GM13976 (cell line): ENCODE data around the gene RHBDL1.

Experiments used
- DNase-seq: peaks from one replicate; pipeline ENCODE4 v3.0.0; 2012; ENCODE audit warnings: low spot score
- in situ Hi-C: fragments of 300-500 bp; cut with MboI; formaldehyde crosslinking; loops from one replicate; pipeline ENCODE4 v1.12.0; 2022; ENCODE audit warnings: low sequenced_read_pairs, mixed read lengths, inconsistent platforms; ENCODE audit not compliant: unreplicated experiment
- TF ChIP-seq, protein P1 (sequence below): IDR thresholded peaks from 2 replicates; pipeline ENCODE4 v1.5.1; 2012; ENCODE audit warnings: borderline replicate concordance, mild to moderate bottlenecking; ENCODE audit not compliant: insufficient read depth; ENCODE audit errors: extremely low read depth, missing control alignments, control extremely low read depth

RHBDL1 gene

DNA sequence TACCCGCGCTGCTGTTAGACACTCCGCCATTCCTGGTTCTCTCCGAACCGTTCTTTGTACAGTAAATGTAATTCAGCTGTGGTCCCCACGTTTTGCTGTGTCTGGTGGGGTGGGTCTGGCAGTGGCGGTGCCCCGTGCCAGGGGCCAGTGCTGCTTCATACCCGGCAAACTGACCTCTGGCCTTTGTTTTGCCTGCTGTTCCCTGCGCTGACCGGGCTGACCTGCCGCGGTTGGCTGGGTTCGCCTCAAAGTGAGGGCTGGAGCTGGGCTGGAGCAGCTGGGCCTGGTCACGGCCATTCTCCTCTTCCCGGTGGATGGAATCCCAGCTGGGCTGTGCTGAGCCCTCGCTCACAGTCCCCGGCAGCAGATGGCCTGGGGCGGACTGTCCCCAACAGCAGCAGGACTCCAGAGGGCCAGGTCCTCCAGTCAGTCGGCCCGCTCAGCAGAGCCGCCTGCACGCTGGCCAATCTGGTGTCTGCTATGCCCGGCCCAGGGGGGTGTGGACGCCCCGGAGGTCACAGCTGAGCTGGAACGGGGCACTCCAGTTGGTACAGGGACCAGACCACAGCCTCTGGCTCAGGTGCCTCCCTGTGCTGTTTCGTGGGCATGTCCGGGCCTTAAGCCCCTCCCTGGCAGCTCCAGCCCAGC lies 46.2 kb upstream of the RHBDL1 start:
- no peak for DNase-seq
- TF ChIP-seq, protein P1, sequence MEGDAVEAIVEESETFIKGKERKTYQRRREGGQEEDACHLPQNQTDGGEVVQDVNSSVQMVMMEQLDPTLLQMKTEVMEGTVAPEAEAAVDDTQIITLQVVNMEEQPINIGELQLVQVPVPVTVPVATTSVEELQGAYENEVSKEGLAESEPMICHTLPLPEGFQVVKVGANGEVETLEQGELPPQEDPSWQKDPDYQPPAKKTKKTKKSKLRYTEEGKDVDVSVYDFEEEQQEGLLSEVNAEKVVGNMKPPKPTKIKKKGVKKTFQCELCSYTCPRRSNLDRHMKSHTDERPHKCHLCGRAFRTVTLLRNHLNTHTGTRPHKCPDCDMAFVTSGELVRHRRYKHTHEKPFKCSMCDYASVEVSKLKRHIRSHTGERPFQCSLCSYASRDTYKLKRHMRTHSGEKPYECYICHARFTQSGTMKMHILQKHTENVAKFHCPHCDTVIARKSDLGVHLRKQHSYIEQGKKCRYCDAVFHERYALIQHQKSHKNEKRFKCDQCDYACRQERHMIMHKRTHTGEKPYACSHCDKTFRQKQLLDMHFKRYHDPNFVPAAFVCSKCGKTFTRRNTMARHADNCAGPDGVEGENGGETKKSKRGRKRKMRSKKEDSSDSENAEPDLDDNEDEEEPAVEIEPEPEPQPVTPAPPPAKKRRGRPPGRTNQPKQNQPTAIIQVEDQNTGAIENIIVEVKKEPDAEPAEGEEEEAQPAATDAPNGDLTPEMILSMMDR = no peak
- in situ Hi-C loops = no loop called here

DNA sequence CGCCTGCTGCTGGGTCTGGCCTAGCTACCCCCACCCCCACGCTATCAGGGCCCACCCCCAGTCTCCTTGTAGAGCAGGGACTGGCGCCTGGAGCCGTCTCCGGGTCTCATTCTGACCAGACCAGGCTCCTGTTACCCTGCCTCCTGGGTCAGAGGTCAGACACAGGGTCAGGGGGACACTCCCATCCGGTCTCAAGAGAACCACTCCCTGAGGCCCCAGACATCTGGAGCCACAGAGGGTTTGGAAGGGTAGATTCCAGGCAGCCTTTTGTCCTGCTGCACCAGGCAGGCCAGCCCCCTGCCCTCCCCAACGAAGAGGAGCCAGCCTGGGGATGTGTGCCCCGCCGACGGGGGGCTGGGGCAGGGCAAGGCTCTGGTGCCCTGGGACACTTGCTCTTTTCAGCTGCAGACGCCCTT lies 45.6 kb upstream of the RHBDL1 start:
- TF ChIP-seq, protein P1 = no peak
- DNase-seq = no peak
- in situ Hi-C loops = no loop called here

DNA sequence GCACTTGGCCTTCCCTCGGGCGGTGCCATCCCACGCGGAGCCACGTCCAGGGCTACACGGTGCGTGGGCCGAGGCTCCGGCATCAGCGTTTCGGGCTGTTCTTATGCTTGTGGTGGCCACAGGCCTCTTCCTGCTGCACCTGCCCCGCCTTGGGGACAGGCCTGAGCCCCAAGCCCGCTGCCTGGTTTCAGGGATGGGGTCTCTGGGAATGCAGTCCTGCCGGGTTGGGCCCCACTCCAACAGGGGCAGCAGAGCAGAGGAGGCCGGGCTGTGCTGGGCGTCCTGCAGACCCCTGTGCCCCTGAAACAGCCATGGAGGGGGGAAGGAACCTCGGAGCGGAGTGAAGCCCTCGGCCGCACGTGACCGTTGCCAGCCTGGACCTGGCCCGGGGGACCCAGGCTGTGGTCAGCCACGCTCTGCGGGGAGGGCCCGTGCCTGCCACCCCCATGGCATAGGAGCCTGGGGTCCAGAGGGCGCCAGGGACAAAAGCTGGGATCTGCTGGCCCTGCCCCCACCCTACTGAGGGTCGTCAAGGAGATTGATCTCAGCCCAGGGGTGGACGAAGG lies 45.1 kb upstream of the RHBDL1 start:
- TF ChIP-seq, protein P1 = no peak
- in situ Hi-C loops = no loop called here
- DNase-seq = no peak

DNA sequence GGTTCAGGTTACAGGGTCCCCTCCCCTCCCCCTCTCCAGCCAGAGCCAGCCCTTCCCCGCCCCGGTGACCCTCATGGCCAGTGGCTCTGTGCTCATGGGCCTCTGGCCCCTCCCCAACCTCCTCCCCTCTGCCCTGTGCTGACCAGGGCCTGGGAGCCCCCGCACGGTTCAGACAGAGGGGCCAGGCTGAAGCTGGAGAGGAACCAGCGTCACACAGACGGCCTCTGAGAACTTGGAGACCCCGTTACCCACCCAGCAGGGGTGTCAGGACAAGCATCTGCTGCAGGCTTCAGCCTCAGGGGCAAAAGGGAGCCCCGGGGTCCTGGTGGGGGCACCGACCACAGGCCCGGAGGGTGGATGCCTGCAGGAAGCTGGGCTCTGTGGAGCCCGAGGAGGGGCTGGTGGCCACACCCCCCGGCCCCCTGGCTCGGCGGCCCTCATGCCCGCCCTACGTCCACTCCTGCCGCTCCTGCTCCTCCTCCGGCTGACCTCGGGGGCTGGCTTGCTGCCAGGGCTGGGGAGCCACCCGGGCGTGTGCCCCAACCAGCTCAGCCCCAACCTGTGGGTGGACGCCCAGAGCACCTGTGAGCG lies 44.6 kb upstream of the RHBDL1 start, which contains the start of gene WFIKKN1:
Gene WFIKKN1, plus strand, starts transcription at position 171 of the 591 bp plus-strand sequence. Its CDS starts 269 bp downstream, at position 440.
- TF ChIP-seq, protein P1 = no peak
- in situ Hi-C loops = no loop called here
- DNase-seq = no peak

DNA sequence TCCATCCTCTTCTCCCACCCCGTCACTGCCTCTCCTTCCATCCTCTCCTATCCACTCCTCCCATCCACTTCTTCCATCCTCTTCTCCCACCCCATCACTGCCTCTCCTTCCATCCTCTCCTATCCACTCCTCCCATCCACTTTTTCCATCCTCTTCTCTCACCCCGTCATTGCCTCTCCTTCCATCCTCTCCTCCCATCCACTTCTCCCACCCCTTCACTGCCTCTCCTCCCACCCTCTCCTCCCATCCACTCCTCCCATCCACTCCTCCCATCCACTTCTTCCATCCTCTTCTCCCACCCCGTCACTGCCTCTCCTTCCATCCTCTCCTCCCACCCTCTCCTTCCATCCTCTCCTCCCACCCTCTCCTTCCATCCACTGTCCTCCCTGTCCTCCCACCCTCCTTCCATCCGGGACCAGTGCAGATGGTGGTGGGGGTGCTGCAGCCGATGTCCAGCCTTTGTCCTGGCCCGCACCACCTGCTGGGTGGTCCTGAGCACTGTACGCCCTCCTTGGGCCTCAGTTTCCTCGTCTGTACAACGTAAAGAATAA lies 43.6 kb upstream of the RHBDL1 start:
- TF ChIP-seq, protein P1 = no peak

DNA sequence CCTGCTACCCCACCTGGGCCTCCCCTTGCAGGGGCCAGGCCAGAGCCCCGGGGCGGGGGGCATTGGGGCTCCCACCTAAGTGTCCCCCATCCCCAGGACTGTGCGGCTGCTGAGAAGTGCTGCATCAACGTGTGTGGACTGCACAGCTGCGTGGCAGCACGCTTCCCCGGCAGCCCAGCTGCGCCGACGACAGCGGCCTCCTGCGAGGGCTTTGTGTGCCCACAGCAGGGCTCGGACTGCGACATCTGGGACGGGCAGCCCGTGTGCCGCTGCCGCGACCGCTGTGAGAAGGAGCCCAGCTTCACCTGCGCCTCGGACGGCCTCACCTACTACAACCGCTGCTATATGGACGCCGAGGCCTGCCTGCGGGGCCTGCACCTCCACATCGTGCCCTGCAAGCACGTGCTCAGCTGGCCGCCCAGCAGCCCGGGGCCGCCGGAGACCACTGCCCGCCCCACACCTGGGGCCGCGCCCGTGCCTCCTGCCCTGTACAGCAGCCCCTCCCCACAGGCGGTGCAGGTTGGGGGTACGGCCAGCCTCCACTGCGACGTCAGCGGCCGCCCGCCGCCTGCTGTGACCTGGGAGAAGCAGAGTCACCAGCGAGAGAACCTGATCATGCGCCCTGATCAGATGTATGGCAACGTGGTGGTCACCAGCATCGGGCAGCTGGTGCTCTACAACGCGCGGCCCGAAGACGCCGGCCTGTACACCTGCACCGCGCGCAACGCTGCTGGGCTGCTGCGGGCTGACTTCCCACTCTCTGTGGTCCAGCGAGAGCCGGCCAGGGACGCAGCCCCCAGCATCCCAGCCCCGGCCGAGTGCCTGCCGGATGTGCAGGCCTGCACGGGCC lies 42.8 kb upstream of the RHBDL1 start:
- in situ Hi-C loops = no loop called here
- TF ChIP-seq, protein P1 = no peak

More for the DNA sequence above, 43.6 kb upstream of the RHBDL1 start:
- DNase-seq = no peak
- in situ Hi-C loops = no loop called here

More for the DNA sequence above, 42.8 kb upstream of the RHBDL1 start:
- no peak for DNase-seq
